Effector memory CD4-positive, alpha-beta T cell (primary cell): ENCODE data around the gene FRAT2.
A peak's percentile ranks its signal among the peaks of the same experiment; 100 is the strongest.

Source experiments
- DNase-seq, 3 donors: peaks; one replicate each; pipeline ENCODE4 v3.0.0-alpha.2; 2020
- H3K27ac ChIP-seq: 2 replicates; pipeline ENCODE4 v1.7.0; 2013; ENCODE audit warnings: mild to moderate bottlenecking, low read length, moderate library complexity; ENCODE audit not compliant: insufficient read depth, poor library complexity, severe bottlenecking
- H3K27me3 ChIP-seq: replicated peaks from 2 replicates; pipeline ENCODE4 v1.7.0; 2013; ENCODE audit warnings: mild to moderate bottlenecking, low read length; ENCODE audit not compliant: insufficient read depth, control insufficient read depth, poor library complexity, severe bottlenecking
- H3K36me3 ChIP-seq: 2 replicates; pipeline ENCODE4 v1.7.0; 2013; ENCODE audit warnings: mild to moderate bottlenecking, low read length, moderate library complexity; ENCODE audit not compliant: control insufficient read depth, insufficient read depth
- H3K4me1 ChIP-seq: 2 replicates; pipeline ENCODE4 v1.7.0; 2013; ENCODE audit warnings: low read length, mild to moderate bottlenecking; ENCODE audit not compliant: control insufficient read depth, insufficient read depth, poor library complexity, severe bottlenecking
- H3K4me3 ChIP-seq: 2 replicates; pipeline ENCODE4 v1.7.0; 2013; ENCODE audit warnings: low read length, low read depth, mild to moderate bottlenecking; ENCODE audit not compliant: insufficient read depth, poor library complexity, severe bottlenecking
- H3K9me3 ChIP-seq: 2 replicates; pipeline ENCODE4 v1.7.0; 2013; ENCODE audit warnings: mild to moderate bottlenecking, low read length, moderate library complexity; ENCODE audit not compliant: control insufficient read depth
- total RNA-seq, 3 donors: gene quantifications; one replicate each; lab custom pipeline; 2026; lab: John Stamatoyannopoulos, UW

The FRAT2 gene, protein sequence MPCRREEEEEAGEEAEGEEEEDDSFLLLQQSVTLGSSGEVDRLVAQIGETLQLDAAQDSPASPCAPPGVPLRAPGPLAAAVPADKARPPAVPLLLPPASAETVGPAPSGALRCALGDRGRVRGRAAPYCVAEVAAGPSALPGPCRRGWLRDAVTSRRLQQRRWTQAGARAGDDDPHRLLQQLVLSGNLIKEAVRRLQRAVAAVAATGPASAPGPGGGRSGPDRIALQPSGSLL
- 26.2 to 37.0 (median 29.6) reads per million in 3 donors for total RNA-seq

DNA sequence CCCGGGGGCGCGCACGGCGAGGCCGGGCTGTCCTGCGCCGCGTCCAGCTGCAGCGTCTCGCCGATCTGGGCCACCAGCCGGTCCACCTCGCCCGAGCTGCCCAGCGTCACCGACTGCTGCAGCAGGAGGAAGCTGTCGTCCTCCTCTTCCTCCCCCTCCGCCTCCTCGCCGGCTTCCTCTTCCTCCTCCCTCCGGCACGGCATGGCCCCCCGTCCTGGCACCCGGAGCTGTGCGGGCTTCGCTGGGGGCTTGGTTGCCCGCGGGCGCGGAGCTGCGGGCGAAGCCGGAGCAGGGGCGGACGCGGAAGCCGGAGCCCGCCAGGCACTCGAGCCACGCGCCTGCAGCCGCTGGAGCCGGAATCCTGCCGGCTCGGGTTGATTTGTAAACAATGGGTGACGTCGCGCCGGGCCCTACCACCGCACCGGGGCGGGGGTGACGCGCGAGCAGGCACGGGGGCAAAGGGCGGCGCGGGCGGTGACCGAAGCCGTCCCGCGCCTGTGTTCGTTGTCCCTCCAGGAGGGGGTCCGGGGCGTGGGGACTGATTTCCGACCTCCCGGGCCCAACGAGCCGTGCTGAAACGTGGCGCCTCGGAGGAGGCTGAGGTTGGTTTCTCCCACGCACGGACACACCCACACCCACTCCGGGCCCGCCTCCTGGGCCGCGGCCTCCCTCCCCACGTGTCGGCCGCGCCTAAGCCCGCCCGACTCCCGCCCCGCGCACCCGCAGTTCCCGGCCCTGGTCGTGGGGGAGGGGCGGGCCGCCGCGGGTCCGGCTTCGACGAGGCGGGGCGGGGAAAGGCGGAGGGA lies at the start of gene FRAT2:
Gene FRAT2, minus strand, starts transcription at position 360 of the 806 bp plus-strand sequence. Its CDS starts 157 bp downstream, at position 203.
- peaks cover 29% of the 10 kb centered on the region for H3K4me1 ChIP-seq
- DNase-seq: peak; percentile 75 to 82 (median 80)
- H3K27me3 ChIP-seq: no peaks in the 10 kb centered on the region
- H3K27ac ChIP-seq: peak within 1 kb of the TSS; percentile 97
- H3K4me3 ChIP-seq: peak within 1 kb of the TSS; percentile 67
- H3K9me3 ChIP-seq: no peaks in the 10 kb centered on the region
- no peaks in the 10 kb centered on the region for H3K36me3 ChIP-seq

DNA sequence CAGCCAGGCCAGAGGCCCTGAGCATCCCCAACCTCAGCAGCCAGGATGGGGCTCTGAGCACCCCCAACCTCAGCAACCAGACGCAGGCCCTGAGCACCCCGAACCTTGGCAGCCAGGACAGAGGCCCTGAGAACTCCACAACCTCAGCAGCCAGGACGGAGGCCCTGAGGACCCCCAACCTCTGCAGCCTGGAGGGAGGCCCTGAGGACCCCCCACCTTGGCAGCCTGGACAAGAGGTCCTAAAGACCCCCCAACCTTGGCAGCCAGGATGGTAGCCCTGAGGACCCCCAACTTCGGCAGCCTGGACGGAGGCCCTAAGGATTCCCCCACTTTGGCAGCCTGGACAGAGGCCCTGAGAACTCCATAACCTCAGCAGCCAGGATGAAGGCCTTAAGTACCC lies 49.6 kb upstream of the FRAT2 start:
- H3K36me3 ChIP-seq: peaks cover 29% of the 10 kb centered on the region
- no peaks in the 10 kb centered on the region for H3K27me3 ChIP-seq
- no peak for DNase-seq
- H3K27ac ChIP-seq: no peak overlapping the region
- H3K4me3 ChIP-seq: no peak overlapping the region
- H3K4me1 ChIP-seq: no peaks in the 10 kb centered on the region
- no peaks in the 10 kb centered on the region for H3K9me3 ChIP-seq

DNA sequence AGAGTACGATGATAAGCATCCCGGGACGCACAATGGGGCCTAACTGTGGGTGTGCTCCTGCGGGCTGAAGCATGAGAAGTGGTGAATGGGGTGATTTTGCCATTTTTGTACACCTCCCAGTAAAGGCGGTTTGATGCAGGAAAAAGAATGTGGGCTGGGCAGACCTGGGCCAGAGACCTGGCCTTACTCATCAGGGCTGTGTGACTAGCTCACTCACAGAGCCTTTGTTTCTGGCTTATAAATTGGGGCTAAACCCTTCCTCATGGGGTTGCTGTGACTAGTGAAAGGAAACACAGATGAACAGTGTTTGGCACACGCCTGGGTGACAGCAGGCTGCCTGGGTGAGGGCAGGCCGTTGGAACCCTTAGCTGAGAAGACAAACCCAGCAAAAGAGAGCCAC lies 48.6 kb upstream of the FRAT2 start:
- H3K4me3 ChIP-seq: no peak overlapping the region
- no peaks in the 10 kb centered on the region for H3K4me1 ChIP-seq
- H3K27ac ChIP-seq: no peak overlapping the region
- no peaks in the 10 kb centered on the region for H3K9me3 ChIP-seq
- no peaks in the 10 kb centered on the region for H3K27me3 ChIP-seq
- H3K36me3 ChIP-seq: peaks cover 30% of the 10 kb centered on the region
- DNase-seq: no peak

DNA sequence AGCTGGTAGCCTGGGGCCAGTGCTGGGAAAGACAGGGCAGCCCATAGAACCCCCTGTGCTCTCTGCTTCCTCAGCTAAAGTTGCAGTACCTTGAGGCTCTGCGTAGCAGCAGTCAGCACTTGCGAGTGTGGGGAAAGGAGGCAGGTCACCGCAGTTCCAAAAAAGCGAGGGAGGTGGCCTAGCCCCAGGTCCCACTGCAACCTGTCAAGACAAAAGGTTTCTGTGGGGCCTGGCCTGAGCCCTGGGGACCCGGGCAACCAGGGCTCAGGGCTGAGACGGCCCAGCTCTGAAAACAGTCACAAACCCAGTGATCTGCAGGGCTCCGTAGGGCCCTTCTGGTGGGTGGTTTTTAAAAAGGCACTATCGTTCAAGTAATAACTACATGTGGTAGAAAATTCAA lies 47.1 kb upstream of the FRAT2 start:
- no peak for DNase-seq
- Histone ChIP-seq H3K4me1 (no peaks in the 10 kb centered on the region), H3K27me3 (no peaks in the 10 kb centered on the region), H3K9me3 (no peaks in the 10 kb centered on the region), H3K4me3 (no peak overlapping the region), H3K36me3 (peaks cover 20% of the 10 kb centered on the region), H3K27ac (no peak overlapping the region)

DNA sequence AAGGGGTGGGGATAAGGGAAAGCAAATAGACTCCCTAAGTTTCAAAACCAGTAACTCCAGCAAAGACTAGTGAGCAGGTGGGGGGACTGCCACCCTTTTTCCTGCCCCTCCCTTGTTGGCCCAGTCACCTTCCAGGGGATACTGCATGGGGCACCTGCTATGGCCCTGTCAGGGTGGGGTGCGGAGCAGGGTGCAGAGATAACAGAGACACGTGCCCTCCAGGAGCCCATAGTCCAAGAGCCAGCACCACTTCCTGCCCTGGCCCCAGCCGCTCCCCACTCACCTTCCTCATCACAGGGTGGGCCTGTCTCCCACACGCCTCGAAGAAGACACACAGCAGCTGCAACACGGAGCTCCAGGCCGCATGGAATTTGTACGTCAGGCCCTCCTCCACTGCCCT lies 46.0 kb upstream of the FRAT2 start:
- no peaks in the 10 kb centered on the region for H3K9me3 ChIP-seq
- no peak overlapping the region for H3K27ac ChIP-seq
- DNase-seq: no peak
- no peak overlapping the region for H3K4me3 ChIP-seq
- no peaks in the 10 kb centered on the region for H3K27me3 ChIP-seq
- peaks cover 20% of the 10 kb centered on the region for H3K36me3 ChIP-seq
- H3K4me1 ChIP-seq: no peaks in the 10 kb centered on the region

DNA sequence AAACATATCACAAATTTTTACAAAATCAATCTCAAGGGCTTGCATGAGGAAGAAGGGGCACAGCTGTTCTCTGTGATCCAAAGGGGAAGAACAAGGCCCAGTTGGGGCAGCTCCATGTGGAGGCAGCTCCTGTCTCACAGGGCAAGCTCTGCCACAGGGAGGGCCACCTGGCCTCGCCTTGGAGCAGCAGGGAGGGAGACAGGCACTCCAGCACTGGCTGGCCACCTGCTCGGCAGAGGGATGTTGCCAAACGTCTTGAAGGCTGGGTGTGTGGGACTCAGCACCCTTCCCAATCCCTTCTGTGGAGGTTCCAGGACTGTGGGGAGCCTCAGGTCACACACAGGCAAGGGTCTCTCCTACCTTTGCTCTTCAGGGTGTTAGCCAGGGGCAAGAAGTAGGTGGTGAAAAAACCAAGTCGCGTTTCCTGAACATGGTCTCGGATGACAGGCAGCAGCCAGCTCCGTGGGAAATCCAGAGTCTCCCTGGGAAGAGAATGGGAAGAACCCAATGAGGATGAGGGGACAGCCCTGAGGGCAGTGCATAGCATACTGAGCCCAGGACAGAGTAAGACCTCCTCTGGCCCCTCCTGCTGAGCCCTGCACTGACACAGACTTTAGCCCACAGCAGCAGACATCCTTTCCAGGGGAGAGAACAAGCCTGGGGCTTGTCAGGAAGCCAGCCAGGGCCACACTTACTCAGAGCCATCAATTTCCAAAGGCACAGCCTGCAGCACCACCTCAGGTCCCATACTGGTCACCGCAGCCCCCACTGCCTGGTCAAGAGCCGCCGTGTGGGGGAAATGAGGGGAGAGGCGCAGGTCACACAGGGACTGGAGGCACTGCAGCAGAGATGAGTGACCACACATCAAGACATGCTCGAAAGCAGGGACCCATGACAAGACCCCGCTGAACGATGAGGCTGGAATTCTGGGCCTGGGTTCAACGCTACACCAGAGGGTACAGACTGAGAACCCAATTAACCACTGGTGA lies 44.7 kb upstream of the FRAT2 start:
- Histone ChIP-seq H3K36me3 (peaks cover 20% of the 10 kb centered on the region), H3K27me3 (no peaks in the 10 kb centered on the region), H3K27ac (no peak overlapping the region), H3K4me1 (no peaks in the 10 kb centered on the region), H3K9me3 (no peaks in the 10 kb centered on the region), H3K4me3 (no peak overlapping the region)
- no peak for DNase-seq

DNA sequence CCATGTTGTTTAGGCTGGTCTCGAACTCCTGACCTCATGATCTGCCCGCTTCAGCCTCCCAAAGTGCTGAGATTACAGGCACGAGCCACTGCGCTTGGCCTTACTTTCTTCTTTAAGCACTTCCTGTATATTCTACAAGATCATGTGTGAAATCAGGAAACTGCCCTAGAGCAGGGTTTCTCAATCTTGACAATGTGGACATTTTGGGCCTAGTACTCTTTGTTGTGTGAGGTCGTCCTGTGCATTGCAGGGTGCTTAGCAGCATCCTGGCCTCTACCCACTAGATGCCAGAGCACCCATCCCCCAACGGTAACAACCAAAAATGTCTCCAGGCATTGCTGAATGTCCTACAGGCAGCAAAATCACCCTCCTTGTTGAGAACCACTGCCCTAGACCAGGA lies 41.9 kb upstream of the FRAT2 start:
- no peak overlapping the region for H3K27ac ChIP-seq
- H3K4me1 ChIP-seq: no peaks in the 10 kb centered on the region
- no peaks in the 10 kb centered on the region for H3K27me3 ChIP-seq
- no peaks in the 10 kb centered on the region for H3K9me3 ChIP-seq
- H3K4me3 ChIP-seq: no peak overlapping the region
- peaks cover 42% of the 10 kb centered on the region for H3K36me3 ChIP-seq
- no peak for DNase-seq

DNA sequence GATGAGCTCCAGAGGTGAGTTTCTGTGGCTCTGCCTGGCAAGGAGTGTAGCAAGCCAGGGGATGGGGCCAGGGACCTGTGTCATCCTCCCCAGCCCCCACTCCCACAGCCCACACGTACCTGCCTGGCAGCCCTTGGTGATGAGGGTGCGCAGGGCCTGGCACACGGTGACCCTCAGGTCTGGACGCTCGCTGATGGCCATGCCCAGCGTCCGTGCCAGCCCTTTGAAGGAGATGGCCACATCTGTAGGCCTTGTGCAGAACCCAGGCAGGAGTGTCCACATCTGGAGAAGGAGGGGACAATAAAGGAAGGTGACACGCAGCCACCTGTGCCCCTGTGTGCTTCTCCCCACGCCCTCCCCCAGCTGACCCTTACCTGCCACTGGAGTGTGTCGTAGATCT lies 38.9 kb upstream of the FRAT2 start:
- Histone ChIP-seq H3K27me3 (no peaks in the 10 kb centered on the region), H3K4me1 (no peaks in the 10 kb centered on the region), H3K9me3 (no peaks in the 10 kb centered on the region), H3K36me3 (peaks cover 40% of the 10 kb centered on the region), H3K27ac (no peak overlapping the region), H3K4me3 (no peak overlapping the region)
- no peak for DNase-seq

DNA sequence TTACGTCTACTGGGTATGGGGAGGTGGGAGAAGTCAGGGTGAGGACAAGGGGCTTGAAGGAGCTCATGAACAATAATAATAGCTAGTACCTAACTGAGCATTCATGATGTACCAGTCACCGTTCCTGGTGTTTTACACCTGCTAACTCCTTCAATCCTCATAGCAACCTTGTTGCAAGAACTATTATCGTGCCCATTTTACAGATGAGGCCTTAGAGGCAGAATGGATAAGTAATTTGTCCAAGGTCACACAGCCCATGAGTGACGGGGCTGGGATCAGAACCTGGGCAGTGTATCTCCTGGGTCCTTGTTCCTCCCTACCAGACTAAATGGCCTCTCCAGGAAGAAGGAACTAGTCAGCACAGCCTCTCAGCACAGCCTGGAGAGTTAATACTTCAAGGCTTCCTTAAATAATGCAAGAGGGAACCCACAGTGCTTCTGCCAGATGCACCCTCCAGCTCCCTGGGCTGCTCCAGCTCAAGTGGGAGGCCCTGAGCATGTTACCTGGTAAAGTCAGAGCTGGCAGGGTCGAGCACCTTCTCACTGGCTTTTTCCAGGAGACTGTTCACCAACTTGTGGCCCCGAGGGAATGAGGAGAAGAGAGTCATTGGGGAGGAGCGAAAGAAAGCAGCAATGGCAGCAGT lies 37.8 kb upstream of the FRAT2 start:
- Histone ChIP-seq H3K9me3 (no peaks in the 10 kb centered on the region), H3K27ac (no peak overlapping the region), H3K4me1 (no peaks in the 10 kb centered on the region), H3K27me3 (no peaks in the 10 kb centered on the region), H3K4me3 (no peak overlapping the region), H3K36me3 (peaks cover 40% of the 10 kb centered on the region)
- no peak for DNase-seq
